Fibroblast of pulmonary artery (primary cell): ENCODE results near the gene POU4F3.
A peak's percentile ranks its signal among the peaks of the same experiment; 100 is the strongest.

Experiments used
- DNase-seq: peaks from one replicate; pipeline ENCODE4 v3.0.0-alpha.2; 2010; ENCODE audit warnings: low read depth
- H3K4me3 ChIP-seq: replicated peaks from 2 replicates; pipeline ENCODE4 v1.5.1; 2011; ENCODE audit warnings: low read depth, mild to moderate bottlenecking, control low read depth, low read length, moderate library complexity
- CTCF ChIP-seq: IDR thresholded peaks from 2 replicates; pipeline ENCODE4 v1.5.1; 2011; ENCODE audit warnings: mild to moderate bottlenecking, control low read depth, low read length, inconsistent platforms; ENCODE audit errors: missing control alignments

The POU4F3 gene

GRCh38 chr5:146366904-146367303 is 28.3 kb downstream of the POU4F3 start:
- H3K4me3 ChIP-seq, result no peak overlapping the region
- DNase-seq, result no peak
- no peak for TF ChIP-seq CTCF

GRCh38 chr5:146368137-146368536 is 29.5 kb downstream of the POU4F3 start:
- TF ChIP-seq CTCF, result no peak

GRCh38 chr5:146369691-146370090 is 31.1 kb downstream of the POU4F3 start:
- no peak overlapping the region for H3K4me3 ChIP-seq
- peak; percentile 40 for DNase-seq
- TF ChIP-seq CTCF, result no peak

More at GRCh38 chr5:146368137-146368536, 29.5 kb downstream of the POU4F3 start:
- DNase-seq, result no peak
- no peak overlapping the region for H3K4me3 ChIP-seq

GRCh38 chr5:146376821-146377220 is 38.2 kb downstream of the POU4F3 start:
- DNase-seq, result no peak
- H3K4me3 ChIP-seq, result no peak overlapping the region
- no peak for TF ChIP-seq CTCF

- no peak for TF ChIP-seq CTCF
- no peak for DNase-seq
- H3K4me3 ChIP-seq, result no peak overlapping the region
Measured at GRCh38 chr5:146378986-146379385, 40.3 kb downstream of the POU4F3 start.

GRCh38 chr5:146380714-146381113 is 42.1 kb downstream of the POU4F3 start:
- no peak for DNase-seq
- H3K4me3 ChIP-seq, result no peak overlapping the region
- TF ChIP-seq CTCF, result no peak

- DNase-seq, result peak; percentile 20
- no peak for TF ChIP-seq CTCF
- no peak overlapping the region for H3K4me3 ChIP-seq
Measured at GRCh38 chr5:146388386-146388785, 49.7 kb downstream of the POU4F3 start.
